SU-DHL-6 (cell line): ENCODE measurements around the gene NLRP1.

ENCODE experiments used
- H2AFZ ChIP-seq: fragments of 200-600 bp; sonication (generic); 2 replicates; pipeline ENCODE4 v1.6.1; 2014; ENCODE audit warnings: low read depth, mild to moderate bottlenecking, moderate library complexity, mixed read lengths, antibody characterized with exemption, low read length; ENCODE audit not compliant: severe bottlenecking
- H3F3A ChIP-seq: fragments of 200-600 bp; shearing (Covaris generic); 2 replicates; pipeline ENCODE4 v1.6.0; 2016; ENCODE audit warnings: antibody characterized with exemption, mild to moderate bottlenecking; ENCODE audit not compliant: insufficient read depth
- H3K27ac ChIP-seq: fragments of 200-600 bp; sonication (generic); 2 replicates; pipeline ENCODE4 v1.5.1; 2016; ENCODE audit warnings: low read depth, mild to moderate bottlenecking, low read length, moderate library complexity, mixed read lengths
- H3K27me3 ChIP-seq: fragments of 200-600 bp; sonication (generic), shearing (Covaris generic); 2 replicates; pipeline ENCODE4 v1.6.0; 2014; ENCODE audit warnings: mild to moderate bottlenecking, low read length
- H3K36me3 ChIP-seq: fragments of 200-600 bp; sonication (generic); 2 replicates; pipeline ENCODE4 v1.6.1; 2014; ENCODE audit warnings: mild to moderate bottlenecking, low read length, mixed read lengths
- H3K4me2 ChIP-seq: fragments of 300-600, 200-600 bp; shearing (Covaris generic), sonication (generic); 2 replicates; pipeline ENCODE4 v1.6.0; 2014; ENCODE audit warnings: low read length, low read depth, mild to moderate bottlenecking; ENCODE audit not compliant: poor library complexity, severe bottlenecking
- H3K4me3 ChIP-seq: fragments of 200-600 bp; sonication (generic); 2 replicates; pipeline ENCODE4 v1.5.1; 2014; ENCODE audit warnings: antibody characterized with exemption, low read length, mild to moderate bottlenecking, mixed read lengths; ENCODE audit not compliant: insufficient read depth, poor library complexity, severe bottlenecking
- H3K79me2 ChIP-seq: fragments of 200-600 bp; sonication (generic); 2 replicates; pipeline ENCODE4 v1.6.1; 2014; ENCODE audit warnings: mild to moderate bottlenecking, low read length, moderate library complexity; ENCODE audit not compliant: insufficient read depth
- H3K9ac ChIP-seq: fragments of 200-600 bp; sonication (generic); 2 replicates; pipeline ENCODE4 v1.7.0; 2014; ENCODE audit warnings: mild to moderate bottlenecking, low read length
- H3K9me2 ChIP-seq: fragments of 200-600 bp; sonication (generic); replicated peaks from 2 replicates; pipeline ENCODE4 v1.6.1; 2014; ENCODE audit warnings: low read length; ENCODE audit not compliant: insufficient read depth
- H3K9me3 ChIP-seq: fragments of 200-600 bp; sonication (generic); 2 replicates; pipeline ENCODE4 v1.6.1; 2014; ENCODE audit warnings: low read length, mixed read lengths; ENCODE audit not compliant: insufficient read depth
- H4K20me1 ChIP-seq: fragments of 200-600 bp; sonication (generic); 2 replicates; pipeline ENCODE4 v1.6.1; 2014; ENCODE audit warnings: low read depth, mild to moderate bottlenecking, antibody characterized with exemption, low read length, moderate library complexity, mixed read lengths
- EZH2phosphoT487 ChIP-seq: fragments of 200-600 bp; sonication (generic), shearing (Covaris generic); conservative IDR thresholded peaks from 2 replicates; pipeline ENCODE4 v1.6.1; 2018; ENCODE audit warnings: mild to moderate bottlenecking, antibody characterized with exemption, low read length, moderate library complexity, mixed read lengths
- TF ChIP-seq, protein P1 (sequence below): fragments of 200-600 bp; sonication (generic); IDR thresholded peaks from one replicate; pipeline ENCODE4 v1.5.1; 2017; ENCODE audit warnings: antibody characterized with exemption, mild to moderate bottlenecking, low read length, moderate library complexity; ENCODE audit not compliant: insufficient read depth, poor library complexity, severe bottlenecking

Gene NLRP1

DNA sequence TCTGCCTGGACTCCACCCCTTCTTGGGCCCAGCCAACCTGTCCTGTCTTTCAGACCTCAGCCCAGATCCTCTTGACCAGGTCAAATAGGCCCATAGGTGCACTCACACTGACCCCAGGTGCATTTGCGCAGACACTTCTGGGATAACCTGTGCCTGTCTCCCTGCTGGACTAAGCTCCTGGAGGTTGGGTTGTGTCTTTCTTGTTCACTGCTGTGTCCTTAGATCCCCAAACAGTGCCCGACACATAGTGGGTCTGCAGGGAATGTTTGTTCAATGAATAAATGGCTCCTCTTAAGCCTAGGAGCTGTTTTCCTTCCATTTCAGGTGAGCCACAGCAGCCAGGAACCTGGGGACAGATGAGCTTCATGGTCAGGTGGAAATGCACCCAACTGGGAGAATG is 48.9 kb downstream of the NLRP1 start:
- Histone ChIP-seq H3K9me2 (no peaks in the 10 kb centered on the region), H3K36me3 (no peaks in the 10 kb centered on the region), H3K27ac (no peak overlapping the region), H3K9ac (no peak overlapping the region), H3K27me3 (no peaks in the 10 kb centered on the region), H3F3A (no peaks in the 10 kb centered on the region), H4K20me1 (no peaks in the 10 kb centered on the region), H3K4me2 (no peak overlapping the region), H3K9me3 (no peaks in the 10 kb centered on the region), H3K79me2 (no peaks in the 10 kb centered on the region), H3K4me3 (no peak overlapping the region), H2AFZ (no peak overlapping the region)
- TF ChIP-seq, protein P1, sequence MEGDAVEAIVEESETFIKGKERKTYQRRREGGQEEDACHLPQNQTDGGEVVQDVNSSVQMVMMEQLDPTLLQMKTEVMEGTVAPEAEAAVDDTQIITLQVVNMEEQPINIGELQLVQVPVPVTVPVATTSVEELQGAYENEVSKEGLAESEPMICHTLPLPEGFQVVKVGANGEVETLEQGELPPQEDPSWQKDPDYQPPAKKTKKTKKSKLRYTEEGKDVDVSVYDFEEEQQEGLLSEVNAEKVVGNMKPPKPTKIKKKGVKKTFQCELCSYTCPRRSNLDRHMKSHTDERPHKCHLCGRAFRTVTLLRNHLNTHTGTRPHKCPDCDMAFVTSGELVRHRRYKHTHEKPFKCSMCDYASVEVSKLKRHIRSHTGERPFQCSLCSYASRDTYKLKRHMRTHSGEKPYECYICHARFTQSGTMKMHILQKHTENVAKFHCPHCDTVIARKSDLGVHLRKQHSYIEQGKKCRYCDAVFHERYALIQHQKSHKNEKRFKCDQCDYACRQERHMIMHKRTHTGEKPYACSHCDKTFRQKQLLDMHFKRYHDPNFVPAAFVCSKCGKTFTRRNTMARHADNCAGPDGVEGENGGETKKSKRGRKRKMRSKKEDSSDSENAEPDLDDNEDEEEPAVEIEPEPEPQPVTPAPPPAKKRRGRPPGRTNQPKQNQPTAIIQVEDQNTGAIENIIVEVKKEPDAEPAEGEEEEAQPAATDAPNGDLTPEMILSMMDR: no peak
- TF ChIP-seq EZH2phosphoT487: no peak

DNA sequence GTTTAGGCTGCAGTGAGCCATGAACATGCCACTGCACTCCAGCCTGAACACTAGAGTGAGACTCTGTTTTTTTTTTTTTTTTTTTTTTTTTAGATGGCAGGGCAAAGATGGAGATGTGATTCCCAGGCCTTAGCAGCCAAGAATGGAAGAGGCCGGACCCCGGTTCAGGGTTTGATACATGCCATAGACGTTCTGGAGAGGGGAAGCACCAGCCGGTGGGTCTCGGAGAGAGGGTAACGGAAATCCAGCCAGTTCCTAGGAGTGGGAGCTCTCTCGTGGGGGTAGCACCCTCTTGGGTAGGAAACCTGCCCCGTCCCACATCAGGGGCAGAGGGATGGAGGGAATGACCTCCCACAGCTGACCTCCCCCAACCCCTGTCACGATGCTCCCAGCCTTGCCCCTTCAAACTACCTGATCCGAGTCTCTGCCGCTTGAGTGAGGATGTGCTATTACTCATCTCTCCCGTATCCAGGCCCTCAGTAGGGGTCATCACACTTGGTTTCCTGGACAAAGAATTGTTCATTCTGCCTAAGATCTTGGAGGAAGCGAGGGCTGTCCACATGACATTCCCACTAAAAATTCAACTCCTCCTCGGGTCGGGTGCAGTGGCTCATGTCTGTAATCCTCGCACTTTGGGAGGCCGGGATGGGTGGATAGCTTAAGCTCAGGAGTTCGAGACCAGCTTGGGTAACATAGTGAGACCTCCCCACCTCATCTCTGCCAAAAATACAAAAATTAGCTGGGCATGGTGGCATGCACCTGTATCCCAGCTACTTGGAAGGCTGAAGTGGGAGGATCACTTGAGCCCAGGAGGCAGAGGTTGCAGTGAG is 50.6 kb downstream of the NLRP1 start:
- Histone ChIP-seq H3K4me3 (no peak overlapping the region), H3K27ac (no peak overlapping the region), H3K36me3 (no peaks in the 10 kb centered on the region), H3K4me2 (no peak overlapping the region), H3F3A (no peaks in the 10 kb centered on the region), H3K9ac (no peak overlapping the region), H3K27me3 (no peaks in the 10 kb centered on the region), H3K9me3 (no peaks in the 10 kb centered on the region), H2AFZ (no peak overlapping the region), H4K20me1 (no peaks in the 10 kb centered on the region), H3K9me2 (no peaks in the 10 kb centered on the region), H3K79me2 (no peaks in the 10 kb centered on the region)
- TF ChIP-seq EZH2phosphoT487: no peak
- TF ChIP-seq, protein P1: no peak

DNA sequence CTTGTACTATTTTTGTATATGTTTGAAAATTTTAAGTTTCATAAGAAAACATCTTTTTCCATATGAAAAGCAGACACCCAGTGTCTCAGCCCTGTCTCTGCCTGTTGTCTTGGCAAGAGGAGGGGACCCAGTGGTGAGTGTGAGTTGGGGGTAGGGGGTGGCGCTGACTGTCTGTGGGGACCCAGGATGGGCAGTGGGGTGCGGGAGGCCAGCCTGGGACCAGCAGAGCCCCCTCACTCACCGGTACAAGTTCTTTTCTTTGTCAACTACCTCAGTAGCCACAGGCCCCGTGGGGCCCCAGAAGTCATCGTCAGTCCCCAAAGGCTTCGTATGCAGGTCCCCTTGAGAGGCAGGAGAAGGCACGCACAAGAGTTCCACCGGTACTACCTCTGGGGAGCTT is 51.7 kb downstream of the NLRP1 start:
- H3K4me2 ChIP-seq: no peak overlapping the region
- no peaks in the 10 kb centered on the region for H3K27me3 ChIP-seq
- H4K20me1 ChIP-seq: no peaks in the 10 kb centered on the region
- H3F3A ChIP-seq: no peaks in the 10 kb centered on the region
- no peaks in the 10 kb centered on the region for H3K36me3 ChIP-seq
- no peaks in the 10 kb centered on the region for H3K79me2 ChIP-seq
- TF ChIP-seq, protein P1: no peak
- TF ChIP-seq EZH2phosphoT487: no peak
- H3K27ac ChIP-seq: no peak overlapping the region
- no peak overlapping the region for H3K4me3 ChIP-seq
- H2AFZ ChIP-seq: no peak overlapping the region
- H3K9me3 ChIP-seq: no peaks in the 10 kb centered on the region
- H3K9me2 ChIP-seq: no peaks in the 10 kb centered on the region
- H3K9ac ChIP-seq: no peak overlapping the region
